Smooth muscle cell (in vitro differentiated cells): ENCODE measurements around the gene C7orf33. TPM values are rescaled to one million over a fixed set of nuclear protein-coding genes. Genes with fewer than 3 reads are reported as not detected.

Experiments
- DNase-seq: peaks from one replicate; lab custom pipeline; 2025; ENCODE audit not compliant: unreplicated experiment; lab: John Stamatoyannopoulos, UW
- H2AFZ ChIP-seq: fragments of 200-600 bp; sonication (generic); 2 replicates; pipeline ENCODE4 v1.6.0; 2016; ENCODE audit warnings: antibody characterized with exemption, low read depth, mild to moderate bottlenecking
- H3F3A ChIP-seq: fragments of 200-600 bp; sonication (generic); 2 replicates; pipeline ENCODE4 v1.6.0; 2017; ENCODE audit warnings: antibody characterized with exemption, low read depth
- H3K27ac ChIP-seq: fragments of 200-600 bp; sonication (generic); 2 replicates; pipeline ENCODE4 v1.5.1; 2016; ENCODE audit warnings: low read depth, mild to moderate bottlenecking
- H3K27me3 ChIP-seq: fragments of 200-600 bp; sonication (generic); 2 replicates; pipeline ENCODE4 v1.6.1; 2016; ENCODE audit warnings: low read depth, mild to moderate bottlenecking
- H3K36me3 ChIP-seq: fragments of 200-600 bp; sonication (generic); 2 replicates; pipeline ENCODE4 v1.5.1; 2016; ENCODE audit warnings: low read depth
- H3K4me1 ChIP-seq: fragments of 200-600 bp; sonication (generic); 2 replicates; pipeline ENCODE4 v1.5.1; 2016; ENCODE audit warnings: low read depth
- H3K4me2 ChIP-seq: fragments of 200-600 bp; sonication (generic); 2 replicates; pipeline ENCODE4 v1.6.0; 2016; ENCODE audit warnings: mild to moderate bottlenecking
- H3K4me3 ChIP-seq: fragments of 200-600 bp; sonication (generic); 2 replicates; pipeline ENCODE4 v1.5.1; 2016; ENCODE audit warnings: mild to moderate bottlenecking
- H3K79me2 ChIP-seq: fragments of 200-600 bp; sonication (generic); 2 replicates; pipeline ENCODE4 v1.6.0; 2016; ENCODE audit warnings: low read depth, mild to moderate bottlenecking
- H3K9ac ChIP-seq: fragments of 200-600 bp; sonication (generic); 2 replicates; pipeline ENCODE4 v1.6.0; 2016; ENCODE audit warnings: low read depth
- H3K9me3 ChIP-seq: fragments of 200-600 bp; sonication (generic); replicated peaks from 2 replicates; pipeline ENCODE4 v1.5.1; 2016; ENCODE audit warnings: low read depth
- H4K20me1 ChIP-seq: fragments of 200-600 bp; sonication (generic); 2 replicates; pipeline ENCODE4 v1.6.0; 2016; ENCODE audit warnings: low read depth
- CTCF ChIP-seq: fragments of 200-600 bp; sonication (generic); IDR thresholded peaks from 2 replicates; pipeline ENCODE4 v1.5.1; 2017; ENCODE audit warnings: borderline replicate concordance, mild to moderate bottlenecking, antibody characterized with exemption; ENCODE audit not compliant: insufficient read depth, poor library complexity, severe bottlenecking
- WGBS: methylation state at CpG from one replicate; pipeline ENCODE4 v1.1.7; 2016; ENCODE audit warnings: low lambda C conversion rate; 5-methylcytosine and 5-hydroxymethylcytosine counted together
- polyA plus RNA-seq: library from polyadenylated mRNA; unstranded; fragments of >200 nt; fragmentation: Nextera tagmentation; extraction: Ambion mirVana; gene quantifications from 2 replicates; pipeline ENCODE4 v1.2.1, GENCODE V29; 2016
- total RNA-seq: library from RNA; depleted of rRNA; stranded (reverse); fragments of >200 nt; gene quantifications from 2 replicates; pipeline ENCODE4 v1.2.3, GENCODE V29; 2014

C7orf33 gene
- total and polyA plus RNA-seq, 2 experiments from 2014 or later = not detected

- no peak for DNase-seq
- Histone ChIP-seq H3K27ac (no peak overlapping the region), H4K20me1 (no peaks in the 10 kb centered on the region), H2AFZ (no peak overlapping the region), H3F3A (no peaks in the 10 kb centered on the region), H3K9me3 (no peaks in the 10 kb centered on the region), H3K9ac (no peak overlapping the region), H3K79me2 (no peaks in the 10 kb centered on the region), H3K4me2 (no peak overlapping the region), H3K36me3 (no peaks in the 10 kb centered on the region), H3K4me1 (no peaks in the 10 kb centered on the region), H3K27me3 (no peaks in the 10 kb centered on the region), H3K4me3 (no peak overlapping the region)
- TF ChIP-seq CTCF = no peak
Measured at GRCh38 chr7:148652773-148653172, 62.2 kb downstream of the C7orf33 start.

GRCh38 chr7:148657929-148658328 lies 67.4 kb downstream of the C7orf33 start:
- H3K27me3 ChIP-seq = no peaks in the 10 kb centered on the region
- H4K20me1 ChIP-seq = no peaks in the 10 kb centered on the region
- TF ChIP-seq CTCF = no peak
- no peak overlapping the region for H3K4me3 ChIP-seq
- DNase-seq = no peak
- H3F3A ChIP-seq = no peaks in the 10 kb centered on the region
- no peaks in the 10 kb centered on the region for H3K9me3 ChIP-seq
- no peak overlapping the region for H3K4me2 ChIP-seq
- no peaks in the 10 kb centered on the region for H3K4me1 ChIP-seq
- 87% methylated on average over 4 of the region's 4 CpGs for WGBS
- no peak overlapping the region for H3K9ac ChIP-seq
- no peaks in the 10 kb centered on the region for H3K36me3 ChIP-seq
- no peaks in the 10 kb centered on the region for H3K79me2 ChIP-seq
- H3K27ac ChIP-seq = no peak overlapping the region
- H2AFZ ChIP-seq = no peak overlapping the region

- no peaks in the 10 kb centered on the region for H3F3A ChIP-seq
- DNase-seq = no peak
- 92% methylated on average over 2 of the region's 2 CpGs for WGBS
Measured at GRCh38 chr7:148661471-148661870, 70.9 kb downstream of the C7orf33 start.

More at GRCh38 chr7:148661471-148661870, 70.9 kb downstream of the C7orf33 start:
- no peak for TF ChIP-seq CTCF
- H3K27me3 ChIP-seq = no peaks in the 10 kb centered on the region
- H4K20me1 ChIP-seq = no peaks in the 10 kb centered on the region
- H3K27ac ChIP-seq = no peak overlapping the region
- H3K4me3 ChIP-seq = no peak overlapping the region
- H3K79me2 ChIP-seq = no peaks in the 10 kb centered on the region
- H3K36me3 ChIP-seq = no peaks in the 10 kb centered on the region
- H2AFZ ChIP-seq = no peak overlapping the region
- no peak overlapping the region for H3K9ac ChIP-seq
- H3K4me2 ChIP-seq = no peak overlapping the region
- no peaks in the 10 kb centered on the region for H3K9me3 ChIP-seq
- H3K4me1 ChIP-seq = no peaks in the 10 kb centered on the region
